ENCODE data around the gene PIKFYVE.

DNA sequence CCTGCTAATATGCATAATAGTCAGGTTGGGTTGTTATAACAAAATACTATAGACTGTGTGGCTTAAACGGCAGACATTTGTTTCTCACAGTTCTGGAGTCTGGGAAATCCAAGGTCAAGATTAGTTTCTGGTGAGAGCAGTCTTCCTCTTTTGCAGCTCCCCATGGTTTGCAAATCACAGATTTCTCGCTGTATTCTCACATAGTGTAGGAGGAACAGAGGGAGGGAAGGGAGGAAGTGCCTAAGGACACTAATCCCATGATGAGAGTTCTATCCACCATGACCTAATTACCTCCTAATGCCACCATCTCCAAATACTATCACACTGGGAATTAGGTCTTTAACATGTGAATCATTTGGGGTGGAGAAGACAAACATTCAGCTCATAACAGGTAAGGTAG is 120.5 kb downstream of the PIKFYVE start:
- no peak for TF ChIP-seq CTCF (IDR thresholded peaks at IDR 0.05)
- no peak for TF ChIP-seq POLR2A (IDR thresholded peaks at IDR 0.05)

Data from thyroid gland (tissue), 4 donors.